IgD-negative memory B cell (primary cell): Measurements from ENCODE around the gene ZNF280D. TPM values are rescaled to one million over a fixed set of nuclear protein-coding genes. Genes with fewer than 3 reads are reported as not detected.

Experiments used
- H3K27ac Mint-ChIP-seq, 3 donors: one replicate each; pipeline ENCODE4 v1.8.0; 2020 to 2022; ENCODE audit warnings: mild to moderate bottlenecking in 3 of 3, mixed read lengths in 3 of 3, moderate library complexity in 1 of 3
- H3K27me3 Mint-ChIP-seq: one replicate; pipeline ENCODE4 v1.8.0; 2021; ENCODE audit warnings: mixed read lengths
- H3K36me3 Mint-ChIP-seq: one replicate; pipeline ENCODE4 v1.8.0; 2020; ENCODE audit warnings: mild to moderate bottlenecking, mixed read lengths
- H3K4me1 Mint-ChIP-seq, 3 donors: one replicate each; pipeline ENCODE4 v1.8.0; 2020 to 2022; ENCODE audit warnings: mixed read lengths in 3 of 3, mild to moderate bottlenecking in 1 of 3
- H3K4me3 Mint-ChIP-seq, 4 donors: one replicate each; pipeline ENCODE4 v1.8.0; 2020 to 2022; ENCODE audit warnings: mild to moderate bottlenecking in 4 of 4, mixed read lengths in 4 of 4, moderate library complexity in 3 of 4
- H3K9me3 Mint-ChIP-seq, 3 donors: one replicate each; pipeline ENCODE4 v1.8.0; 2020 to 2021; ENCODE audit warnings: mixed read lengths in 3 of 3, mild to moderate bottlenecking in 1 of 3
- polyA plus RNA-seq: library from polyadenylated mRNA; unstranded; fragments of 300-500 nt; fragmentation: Illumina TruSeq; gene quantifications from one replicate; pipeline ENCODE4 v1.2.3, GENCODE V29; 2021

Gene ZNF280D
- polyA plus RNA-seq, 1 donor from 2014 or later = 19.4 TPM

DNA sequence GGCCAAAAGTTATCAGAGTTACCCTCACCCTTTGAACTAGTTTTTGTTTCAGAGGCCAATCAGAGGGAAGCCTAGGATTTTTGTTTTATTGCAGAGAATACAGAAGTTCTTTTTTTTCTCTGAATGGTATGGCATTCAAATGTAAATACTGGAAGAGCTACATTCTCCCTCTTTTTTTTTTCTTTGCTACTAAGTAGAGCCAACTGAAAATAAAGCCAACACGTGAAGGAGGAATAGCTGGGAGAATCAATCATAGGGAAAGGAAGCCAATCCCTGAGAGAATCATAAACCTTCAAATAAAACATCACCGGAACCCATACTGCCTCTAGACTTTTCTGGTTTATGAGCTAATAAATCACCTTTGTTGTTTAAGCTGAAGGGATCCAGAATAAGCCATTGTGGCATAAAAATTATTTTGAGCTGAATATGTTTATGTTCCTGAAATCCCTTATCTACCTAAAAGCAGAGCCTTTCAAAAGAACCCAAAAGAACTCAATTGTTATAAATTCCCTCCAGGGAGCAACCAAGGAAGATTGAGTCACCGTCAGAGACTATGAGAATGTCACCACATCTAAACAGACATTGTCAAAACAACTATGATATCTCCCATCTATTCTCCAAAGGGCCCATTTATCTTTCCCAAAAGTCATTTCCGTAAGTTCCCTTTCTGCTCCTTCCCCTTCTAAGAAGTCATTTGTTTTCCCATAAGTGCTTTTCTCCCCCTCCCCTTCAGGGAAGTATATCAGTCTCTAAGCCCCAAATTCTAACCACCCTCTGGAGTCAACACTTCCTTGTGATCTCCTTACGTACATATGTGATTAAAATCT is 3.8 kb upstream of the ZNF280D start:
- peaks cover 0 to 2% (median 0%) of the 10 kb centered on the region in 3 donors for H3K9me3 Mint-ChIP-seq

DNA sequence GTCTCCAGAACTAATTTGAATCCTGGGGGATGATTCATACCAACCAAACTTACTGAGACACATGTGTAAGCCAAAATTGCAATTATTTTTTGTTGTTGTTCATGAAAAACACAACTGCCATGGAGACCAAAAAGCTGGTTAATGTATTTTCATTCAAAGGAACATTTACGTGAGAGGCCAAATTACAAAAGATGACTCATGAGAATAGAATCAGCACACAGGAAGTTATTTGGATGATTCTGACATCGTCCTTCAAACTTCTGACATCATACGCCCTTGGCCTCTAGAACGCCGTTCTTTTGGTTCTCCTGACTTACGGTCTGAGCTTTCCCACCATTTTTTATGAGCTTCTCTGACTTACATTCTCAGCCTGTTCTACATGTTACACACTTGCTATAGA is 3.0 kb upstream of the ZNF280D start:
- Mint-ChIP-seq H3K4me1 (peaks cover 9 to 20% (median 11%) of the 10 kb centered on the region in 3 donors), H3K36me3 (peaks cover 3% of the 10 kb centered on the region), H3K27ac (no peak overlapping the region), H3K4me3 (no peak overlapping the region), H3K27me3 (no peaks in the 10 kb centered on the region), H3K9me3 (peaks cover 0 to 2% (median 0%) of the 10 kb centered on the region in 3 donors)

More for the DNA sequence above, 3.8 kb upstream of the ZNF280D start:
- H3K36me3 Mint-ChIP-seq = peaks cover 3% of the 10 kb centered on the region
- no peak overlapping the region for H3K4me3 Mint-ChIP-seq
- H3K27me3 Mint-ChIP-seq = no peaks in the 10 kb centered on the region
- H3K27ac Mint-ChIP-seq = no peak overlapping the region
- H3K4me1 Mint-ChIP-seq = peaks cover 2 to 13% (median 4%) of the 10 kb centered on the region in 3 donors

DNA sequence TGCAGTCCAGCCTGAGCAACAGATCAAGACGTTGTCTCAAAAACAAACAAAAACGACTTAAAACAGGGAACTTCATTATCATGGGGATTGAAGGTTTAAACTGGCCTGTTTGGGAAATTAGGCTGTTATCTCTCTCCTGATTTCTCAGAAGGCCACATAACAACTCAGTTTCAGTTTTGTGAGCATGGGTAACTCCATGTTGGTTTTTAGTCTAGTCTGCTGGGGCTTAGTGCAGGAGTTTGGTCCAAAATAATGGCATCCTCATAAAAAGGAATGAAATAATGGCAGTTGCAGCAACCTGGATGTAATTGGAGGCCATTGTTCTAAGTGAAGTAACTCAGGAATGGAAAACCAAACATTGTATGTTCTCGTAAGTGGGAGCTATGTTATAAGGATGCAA is 2.3 kb upstream of the ZNF280D start:
- H3K9me3 Mint-ChIP-seq = peaks cover 0 to 2% (median 0%) of the 10 kb centered on the region in 3 donors
- H3K27ac Mint-ChIP-seq = no peak overlapping the region
- peaks cover 13 to 25% (median 16%) of the 10 kb centered on the region in 3 donors for H3K4me1 Mint-ChIP-seq
- H3K4me3 Mint-ChIP-seq = peak overlapping the region in 1 of 4 donors; percentile 93
- H3K36me3 Mint-ChIP-seq = peaks cover 3% of the 10 kb centered on the region
- H3K27me3 Mint-ChIP-seq = no peaks in the 10 kb centered on the region

DNA sequence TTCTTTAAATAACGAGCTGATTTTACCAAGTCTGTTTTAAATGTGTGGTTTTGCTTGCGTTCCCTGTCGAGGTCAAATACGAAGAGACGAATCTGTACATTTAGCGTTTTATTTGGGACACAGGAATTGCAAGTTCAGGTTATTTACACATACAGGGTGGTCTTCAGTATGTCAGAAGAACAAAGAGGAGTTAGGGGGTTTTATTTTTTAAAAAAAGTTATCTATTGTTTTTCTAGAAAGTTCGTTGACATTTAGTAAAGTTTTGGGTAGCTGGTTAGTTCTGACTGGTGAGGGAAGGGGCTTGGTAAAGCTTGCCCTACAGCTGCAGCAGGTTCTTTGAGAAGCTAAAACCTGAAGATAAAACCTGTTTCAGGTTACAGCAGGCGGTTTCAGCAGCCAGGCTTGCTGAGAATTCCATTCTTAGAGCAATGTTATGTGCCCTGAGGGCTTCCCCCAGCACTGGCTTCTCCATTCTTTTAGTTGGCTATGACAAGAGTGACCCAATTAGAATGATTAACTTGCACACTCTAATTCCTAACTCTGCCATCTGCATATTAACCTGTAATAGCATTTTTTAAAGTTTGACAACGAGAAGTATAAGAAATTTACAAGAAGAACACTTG is 815 bp upstream of the ZNF280D start:
- Mint-ChIP-seq H3K9me3 (peaks cover 0 to 2% (median 0%) of the 10 kb centered on the region in 3 donors), H3K27me3 (no peaks in the 10 kb centered on the region), H3K4me1 (peaks cover 22 to 34% (median 23%) of the 10 kb centered on the region in 3 donors), H3K36me3 (peaks cover 3% of the 10 kb centered on the region), H3K4me3 (peak overlapping the region; percentile 74 to 93 (median 78)), H3K27ac (peak overlapping the region in 1 of 3 donors; percentile 94)

DNA sequence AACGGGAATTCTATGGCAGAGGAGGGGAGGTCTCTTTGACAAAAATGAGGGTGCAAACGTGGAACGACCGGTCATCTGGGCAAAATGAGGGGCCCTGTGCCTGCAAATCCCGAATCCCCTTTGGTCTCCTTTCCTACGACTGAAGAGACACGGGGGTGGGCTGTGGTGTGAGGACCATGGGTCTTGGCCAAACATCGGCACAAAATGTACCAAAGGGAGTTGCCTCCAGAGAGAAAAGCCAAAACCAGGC is 498 bp downstream of the ZNF280D start:
- no peaks in the 10 kb centered on the region for H3K27me3 Mint-ChIP-seq
- H3K4me3 Mint-ChIP-seq = peak overlapping the region; percentile 93 to 98 (median 95)
- peaks cover 23 to 38% (median 28%) of the 10 kb centered on the region in 3 donors for H3K4me1 Mint-ChIP-seq
- peaks cover 3% of the 10 kb centered on the region for H3K36me3 Mint-ChIP-seq
- H3K9me3 Mint-ChIP-seq = peaks cover 0 to 2% (median 0%) of the 10 kb centered on the region in 3 donors
- peak overlapping the region; percentile 90 to 97 (median 94) for H3K27ac Mint-ChIP-seq

DNA sequence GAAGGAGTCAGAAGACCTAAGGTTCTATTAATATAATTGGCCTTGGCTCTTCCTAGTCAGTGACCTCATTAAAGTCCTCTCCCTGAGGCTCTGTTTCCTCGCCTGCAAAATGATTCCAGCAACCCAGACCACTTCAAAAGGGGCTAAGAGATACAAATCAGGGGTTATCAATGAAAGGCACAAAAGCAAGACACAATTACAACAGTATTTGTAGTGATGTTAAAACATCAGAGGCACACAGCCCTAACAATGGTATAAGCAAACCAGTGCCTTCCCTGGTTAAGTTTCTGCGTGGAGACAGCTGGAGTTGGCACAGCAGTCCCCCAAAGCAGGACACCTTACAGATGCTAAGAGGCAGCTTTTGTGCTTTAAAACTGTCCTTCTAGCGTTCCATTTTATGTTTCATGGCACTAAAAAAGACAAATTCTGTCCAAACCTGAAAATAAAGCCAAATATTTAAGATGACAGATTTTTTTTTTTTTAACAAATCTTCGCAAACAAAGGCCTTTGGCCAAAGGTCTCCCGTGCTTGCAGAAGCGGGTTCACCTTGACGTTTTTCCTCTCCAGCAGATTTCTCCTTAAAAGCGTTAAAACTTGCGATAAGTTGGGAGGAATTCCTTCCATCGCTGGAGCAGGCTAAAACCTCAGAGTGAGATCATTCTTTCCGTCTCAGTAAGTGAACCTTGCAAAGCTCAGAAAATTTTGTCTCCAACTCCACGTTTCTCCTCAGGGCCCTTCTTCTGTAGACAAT is 999 bp downstream of the ZNF280D start:
- peaks cover 0 to 2% (median 0%) of the 10 kb centered on the region in 3 donors for H3K9me3 Mint-ChIP-seq
- H3K4me3 Mint-ChIP-seq = peak overlapping the region; percentile 93 to 98 (median 95)
- H3K27me3 Mint-ChIP-seq = no peaks in the 10 kb centered on the region
- peak overlapping the region; percentile 90 to 97 (median 94) for H3K27ac Mint-ChIP-seq
- peaks cover 26 to 42% (median 31%) of the 10 kb centered on the region in 3 donors for H3K4me1 Mint-ChIP-seq
- peaks cover 3% of the 10 kb centered on the region for H3K36me3 Mint-ChIP-seq

DNA sequence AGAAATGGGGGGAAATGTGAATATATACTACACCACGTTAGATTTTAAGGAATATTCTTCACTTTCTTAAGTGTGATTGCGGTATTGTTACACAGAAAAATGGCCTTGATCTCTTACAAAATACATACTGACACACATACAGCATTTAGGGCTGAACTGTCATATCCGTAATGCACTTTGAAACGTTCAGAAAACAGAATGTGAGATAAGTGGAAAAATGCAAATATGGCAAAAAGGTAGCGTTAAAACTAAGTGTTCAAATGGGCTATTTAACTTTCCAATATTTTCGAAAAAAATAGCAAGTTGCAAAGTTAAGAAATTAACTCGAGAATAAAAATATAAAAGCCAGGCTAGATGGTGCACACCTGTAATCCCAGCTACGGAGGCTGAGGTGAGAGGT is 1.8 kb downstream of the ZNF280D start:
- peak overlapping the region; percentile 93 to 98 (median 95) for H3K4me3 Mint-ChIP-seq
- H3K36me3 Mint-ChIP-seq = peaks cover 3% of the 10 kb centered on the region
- H3K9me3 Mint-ChIP-seq = peaks cover 0 to 2% (median 0%) of the 10 kb centered on the region in 3 donors
- H3K27me3 Mint-ChIP-seq = no peaks in the 10 kb centered on the region
- H3K27ac Mint-ChIP-seq = peak overlapping the region in 2 of 3 donors; percentile 94 to 97
- H3K4me1 Mint-ChIP-seq = peaks cover 33 to 48% (median 36%) of the 10 kb centered on the region in 3 donors

DNA sequence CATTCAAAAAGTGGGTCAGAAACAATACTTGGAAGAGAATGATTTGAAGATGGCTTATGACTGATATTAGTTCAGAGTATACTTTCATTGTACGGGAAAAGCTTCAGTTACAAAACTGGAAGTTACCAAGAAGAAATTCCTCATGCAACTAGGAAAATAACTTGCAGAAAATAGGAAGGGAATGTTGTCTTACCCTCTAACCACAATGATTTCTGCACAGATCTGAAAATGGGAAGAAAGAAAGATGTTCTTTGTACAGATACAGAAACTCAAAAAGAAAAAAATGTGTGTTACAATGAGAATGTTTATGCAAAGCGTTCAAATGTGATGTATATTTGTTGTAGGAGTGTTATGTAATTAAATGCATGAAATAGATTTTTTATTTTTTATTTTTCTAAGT is 3.7 kb downstream of the ZNF280D start:
- H3K9me3 Mint-ChIP-seq = peaks cover 0 to 2% (median 0%) of the 10 kb centered on the region in 3 donors
- H3K27me3 Mint-ChIP-seq = no peaks in the 10 kb centered on the region
- peaks cover 42 to 55% (median 49%) of the 10 kb centered on the region in 3 donors for H3K4me1 Mint-ChIP-seq
- peaks cover 4% of the 10 kb centered on the region for H3K36me3 Mint-ChIP-seq
- no peak overlapping the region for H3K4me3 Mint-ChIP-seq
- peak overlapping the region in 1 of 3 donors; percentile 65 for H3K27ac Mint-ChIP-seq

DNA sequence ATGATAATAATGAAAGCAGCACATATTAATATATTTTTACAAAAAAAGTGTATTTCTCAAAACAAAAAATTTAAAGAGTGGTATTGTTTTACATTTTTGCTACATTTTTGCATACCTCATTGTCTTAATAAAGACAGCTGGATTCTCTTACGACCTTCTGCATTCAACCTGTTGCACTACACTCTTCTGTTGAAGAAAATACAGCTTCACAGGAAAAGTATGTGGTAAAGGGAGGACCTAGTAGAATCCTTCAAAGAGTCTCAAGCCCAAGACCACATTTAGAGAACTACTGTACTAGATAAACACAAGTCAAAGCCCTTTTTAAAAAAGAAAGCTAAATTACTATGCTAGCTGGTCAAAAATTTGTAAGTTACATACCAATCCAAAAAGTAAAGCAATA is 7.9 kb downstream of the ZNF280D start:
- Mint-ChIP-seq H3K27me3 (no peaks in the 10 kb centered on the region), H3K9me3 (no peaks in the 10 kb centered on the region), H3K36me3 (peaks cover 14% of the 10 kb centered on the region), H3K4me3 (peak overlapping the region in 1 of 4 donors; percentile 9), H3K4me1 (peaks cover 43 to 56% (median 51%) of the 10 kb centered on the region in 3 donors), H3K27ac (no peak overlapping the region)

DNA sequence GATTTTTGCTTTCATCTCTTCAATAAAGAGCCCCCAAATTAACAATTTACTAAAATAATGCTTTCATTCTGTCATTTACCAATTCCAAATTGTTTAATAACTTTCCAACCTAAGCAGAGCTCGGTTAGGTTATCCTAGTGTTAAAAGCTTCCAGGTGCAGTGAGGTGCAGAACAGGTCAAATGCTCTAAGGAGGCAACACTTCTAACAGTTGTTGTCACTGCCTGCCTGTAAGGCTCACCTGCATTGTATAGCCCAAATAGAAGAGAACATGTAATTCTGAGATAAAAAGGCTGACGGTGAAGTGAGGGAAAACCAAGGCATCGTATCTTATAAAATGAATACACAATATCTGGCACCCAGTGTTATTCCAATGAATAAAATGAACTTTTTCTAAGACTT is 9.1 kb downstream of the ZNF280D start:
- H3K9me3 Mint-ChIP-seq = no peaks in the 10 kb centered on the region
- H3K4me1 Mint-ChIP-seq = peaks cover 46 to 60% (median 57%) of the 10 kb centered on the region in 3 donors
- H3K36me3 Mint-ChIP-seq = peaks cover 16% of the 10 kb centered on the region
- peak overlapping the region in 2 of 4 donors; percentile 50 to 56 for H3K4me3 Mint-ChIP-seq
- H3K27ac Mint-ChIP-seq = peak overlapping the region in 1 of 3 donors; percentile 3
- no peaks in the 10 kb centered on the region for H3K27me3 Mint-ChIP-seq

DNA sequence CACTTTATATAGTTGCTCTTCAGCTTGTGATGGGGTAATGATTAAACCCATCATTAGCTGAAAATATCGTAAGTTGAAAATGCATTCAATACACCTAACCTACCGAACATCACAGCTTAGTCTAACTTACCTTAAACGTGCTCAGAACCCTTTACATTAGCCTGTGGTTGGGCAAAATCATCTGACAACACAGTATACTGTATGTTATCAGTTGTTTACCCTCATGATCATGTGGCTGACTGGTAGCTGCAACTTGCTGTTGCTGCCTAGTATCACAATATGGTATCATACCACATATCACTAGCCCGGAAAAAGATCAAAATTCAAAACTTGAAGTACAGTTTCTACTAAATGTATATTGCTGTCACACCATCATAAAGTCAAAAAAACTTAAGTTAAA is 9.5 kb downstream of the ZNF280D start:
- Mint-ChIP-seq H3K36me3 (peaks cover 16% of the 10 kb centered on the region), H3K27ac (peak overlapping the region in 2 of 3 donors; percentile 3 to 29), H3K4me1 (peaks cover 49 to 60% (median 58%) of the 10 kb centered on the region in 3 donors), H3K27me3 (no peaks in the 10 kb centered on the region), H3K9me3 (no peaks in the 10 kb centered on the region), H3K4me3 (peak overlapping the region in 2 of 4 donors; percentile 6 to 87)

DNA sequence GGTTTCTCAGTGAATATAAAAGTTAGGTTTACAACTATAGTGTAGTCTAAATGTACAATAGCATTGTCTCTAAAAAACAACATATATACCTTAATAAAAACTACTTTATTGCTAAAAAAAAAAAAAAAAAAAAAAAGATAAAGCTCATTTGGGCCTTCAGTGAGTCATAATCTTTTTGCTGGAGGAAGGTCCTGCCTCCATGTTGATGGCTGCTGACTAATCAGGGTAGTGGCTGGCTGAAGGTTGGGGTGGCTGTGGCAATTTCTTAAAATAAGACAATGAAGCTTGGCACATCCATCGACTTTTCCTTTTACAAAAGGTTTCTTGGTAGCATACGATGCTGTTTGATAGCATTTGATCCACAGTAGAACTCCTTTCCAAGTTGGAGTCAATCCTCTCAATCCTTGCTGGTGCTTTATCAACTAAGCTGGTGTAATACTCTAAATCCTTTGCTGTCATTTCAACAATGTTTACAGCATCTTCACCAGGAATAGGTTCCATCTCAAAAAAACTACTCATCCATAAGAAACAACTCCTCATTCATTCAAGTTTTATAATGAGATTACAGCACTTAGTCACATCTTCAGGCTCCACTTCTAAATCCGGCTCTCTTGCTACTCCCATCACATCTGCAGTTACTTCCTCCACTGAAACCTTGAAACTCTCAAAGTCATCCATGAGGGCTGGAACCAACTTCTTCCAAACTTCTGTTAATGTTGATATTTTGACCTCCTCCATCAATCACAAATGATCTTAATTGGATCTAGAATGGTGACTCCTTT is 13.3 kb downstream of the ZNF280D start:
- H3K36me3 Mint-ChIP-seq = peaks cover 19% of the 10 kb centered on the region
- H3K27me3 Mint-ChIP-seq = no peaks in the 10 kb centered on the region
- peak overlapping the region in 2 of 3 donors; percentile 84 to 92 for H3K27ac Mint-ChIP-seq
- peaks cover 55 to 68% (median 62%) of the 10 kb centered on the region in 3 donors for H3K4me1 Mint-ChIP-seq
- H3K4me3 Mint-ChIP-seq = peak overlapping the region in 3 of 4 donors; percentile 18 to 88 (median 75)
- H3K9me3 Mint-ChIP-seq = no peaks in the 10 kb centered on the region

DNA sequence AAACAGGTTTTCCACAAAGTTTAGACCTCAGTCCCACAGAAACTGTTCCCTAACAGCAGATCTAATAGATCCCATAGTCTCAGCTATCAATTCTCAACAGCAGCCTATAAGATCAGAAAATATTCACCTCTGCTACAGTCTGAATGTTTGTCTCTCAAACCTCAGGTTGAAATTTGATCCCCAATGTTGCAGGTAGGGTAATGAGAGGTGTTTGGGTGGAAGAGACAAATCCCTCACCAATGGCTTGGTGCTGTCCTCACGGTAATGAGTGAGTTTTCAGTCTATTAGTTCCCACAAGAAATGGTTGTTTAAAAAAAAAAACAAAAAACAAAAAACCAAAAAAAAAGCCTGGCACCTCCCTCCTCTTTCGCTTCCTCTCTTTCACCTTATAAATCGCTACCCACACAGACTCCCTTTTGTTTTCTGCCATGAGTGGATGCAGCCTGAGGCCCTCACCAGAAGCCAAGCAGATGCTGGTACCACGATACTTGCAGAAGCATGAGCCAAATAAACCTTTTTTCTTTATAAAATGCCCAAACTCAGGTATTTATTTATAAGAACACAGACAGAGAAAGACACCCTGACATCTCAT is 14.2 kb downstream of the ZNF280D start:
- Mint-ChIP-seq H3K4me3 (peak overlapping the region; percentile 75 to 89 (median 83)), H3K9me3 (no peaks in the 10 kb centered on the region), H3K36me3 (peaks cover 15% of the 10 kb centered on the region), H3K27me3 (no peaks in the 10 kb centered on the region), H3K27ac (peak overlapping the region; percentile 7 to 92 (median 84)), H3K4me1 (peaks cover 51 to 62% (median 57%) of the 10 kb centered on the region in 3 donors)

DNA sequence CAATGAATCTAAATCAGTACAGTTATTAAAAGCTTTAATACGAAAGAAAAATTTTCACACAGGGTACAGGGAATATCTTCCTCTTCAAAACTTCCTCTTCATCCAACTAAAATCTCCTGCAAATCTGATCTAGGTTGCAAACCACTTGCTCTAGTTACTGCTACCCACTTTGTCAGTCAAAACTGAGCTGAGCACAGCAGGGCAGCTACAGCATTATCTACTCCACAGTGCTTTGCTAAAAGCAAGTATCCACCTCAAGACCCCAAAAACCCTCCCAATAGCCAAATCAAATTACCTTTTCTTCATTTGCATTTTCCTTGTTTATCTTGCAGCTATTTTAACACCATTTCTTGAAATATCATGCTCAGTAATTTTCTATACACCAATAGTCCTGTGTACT is 14.7 kb downstream of the ZNF280D start:
- Mint-ChIP-seq H3K36me3 (peaks cover 12% of the 10 kb centered on the region), H3K4me3 (peak overlapping the region; percentile 75 to 89 (median 83)), H3K9me3 (no peaks in the 10 kb centered on the region), H3K27ac (peak overlapping the region; percentile 7 to 92 (median 84)), H3K27me3 (no peaks in the 10 kb centered on the region), H3K4me1 (peaks cover 46 to 57% (median 52%) of the 10 kb centered on the region in 3 donors)
